GM19351 (cell line): Measurements from ENCODE around the gene CRACR2B.

Experiments
- ATAC-seq: cut with Tn5 transposase; IDR thresholded peaks from one replicate; pipeline ENCODE4 v1.9.1; 2021; ENCODE audit warnings: mild to moderate bottlenecking, moderate library complexity; ENCODE audit not compliant: unreplicated experiment

CRACR2B gene

GRCh38 chr11:810040-810567 lies 17.6 kb upstream of the CRACR2B start:
- peak; percentile 4 for ATAC-seq

- ATAC-seq: no peak
Measured at GRCh38 chr11:811446-812245, 16.1 kb upstream of the CRACR2B start.

GRCh38 chr11:812390-812789 lies 15.3 kb upstream of the CRACR2B start:
- no peak for ATAC-seq

- no peak for ATAC-seq
Measured at GRCh38 chr11:813072-813455, 14.7 kb upstream of the CRACR2B start.

GRCh38 chr11:813456-814096 lies 14.1 kb upstream of the CRACR2B start:
- ATAC-seq: no peak

- no peak for ATAC-seq
Measured at GRCh38 chr11:815675-816432, 11.9 kb upstream of the CRACR2B start.

- no peak for ATAC-seq
Measured at GRCh38 chr11:816433-816779, 11.3 kb upstream of the CRACR2B start.

- ATAC-seq: no peak
Measured at GRCh38 chr11:818396-819128, 9.2 kb upstream of the CRACR2B start, which contains the start of gene PNPLA2. PNPLA2 (plus strand) TSS chr11:818914; CDS start chr11:819719, 805 bp downstream.

GRCh38 chr11:819129-819931 lies 8.4 kb upstream of the CRACR2B start:
- peak; percentile 70 for ATAC-seq

GRCh38 chr11:819943-820649 lies 7.6 kb upstream of the CRACR2B start:
- ATAC-seq: peak; percentile 68

GRCh38 chr11:820655-821511 lies 6.8 kb upstream of the CRACR2B start:
- ATAC-seq: no peak

GRCh38 chr11:821512-822371 lies 6.0 kb upstream of the CRACR2B start:
- ATAC-seq: no peak

GRCh38 chr11:823441-824291 lies 4.1 kb upstream of the CRACR2B start:
- no peak for ATAC-seq

- no peak for ATAC-seq
Measured at GRCh38 chr11:824292-824880, 3.3 kb upstream of the CRACR2B start.

- no peak for ATAC-seq
Measured at GRCh38 chr11:824942-825341, 2.8 kb upstream of the CRACR2B start.
